HG03139 (cell line): Measurements from ENCODE around the gene EXOC2.

Experiments used
- ATAC-seq: cut with Tn5 transposase; IDR thresholded peaks from one replicate; pipeline ENCODE4 v1.9.1; 2021; ENCODE audit not compliant: unreplicated experiment

EXOC2 gene

DNA sequence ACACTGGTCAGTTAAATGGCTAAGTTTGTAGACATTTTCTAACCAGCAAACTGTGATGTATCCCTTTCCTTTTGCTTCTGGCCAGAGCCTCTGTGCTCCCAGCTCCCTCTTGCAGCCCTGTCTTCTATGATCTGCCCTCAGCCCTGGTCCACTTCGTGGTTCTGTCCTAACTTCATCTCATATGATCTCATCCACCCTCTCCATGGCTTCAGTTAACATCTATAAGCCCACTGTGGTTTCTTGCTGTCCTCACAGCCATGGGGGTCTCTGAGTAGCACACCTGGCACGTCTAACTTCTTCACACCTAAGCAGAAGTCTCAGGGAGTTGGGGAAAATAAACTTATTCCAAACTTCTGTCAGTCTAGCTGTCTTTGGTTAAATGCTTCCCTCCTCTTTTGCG, 219.6 kb downstream of the EXOC2 start:
- no peak for ATAC-seq

DNA sequence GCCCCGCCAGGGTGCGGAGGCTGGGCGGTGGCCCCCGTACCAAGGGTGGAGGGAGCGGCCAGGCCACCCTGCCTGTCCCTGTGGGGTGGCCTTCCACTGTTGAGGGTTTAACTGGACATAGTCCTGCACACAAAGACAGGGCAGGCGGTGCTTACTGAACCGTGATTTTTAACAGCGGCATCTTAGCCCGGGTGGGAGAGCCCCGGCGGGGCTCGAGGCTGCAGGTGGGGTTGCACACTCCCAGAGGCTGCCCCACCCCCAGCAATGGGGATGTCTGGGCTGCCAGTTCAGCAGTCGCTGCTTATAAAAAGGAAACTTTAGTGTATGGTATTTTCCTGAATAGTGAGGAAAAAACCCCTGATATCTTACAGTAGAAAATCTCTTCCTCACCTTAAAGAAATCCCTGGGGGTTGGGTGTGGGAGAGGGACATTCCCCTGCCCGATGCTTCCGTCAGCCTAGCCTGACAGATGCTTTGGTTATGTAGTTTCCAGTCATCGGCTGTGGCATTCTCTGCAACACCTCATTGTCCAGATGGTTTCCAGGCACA, 222.0 kb downstream of the EXOC2 start:
- peak; percentile 45 for ATAC-seq

DNA sequence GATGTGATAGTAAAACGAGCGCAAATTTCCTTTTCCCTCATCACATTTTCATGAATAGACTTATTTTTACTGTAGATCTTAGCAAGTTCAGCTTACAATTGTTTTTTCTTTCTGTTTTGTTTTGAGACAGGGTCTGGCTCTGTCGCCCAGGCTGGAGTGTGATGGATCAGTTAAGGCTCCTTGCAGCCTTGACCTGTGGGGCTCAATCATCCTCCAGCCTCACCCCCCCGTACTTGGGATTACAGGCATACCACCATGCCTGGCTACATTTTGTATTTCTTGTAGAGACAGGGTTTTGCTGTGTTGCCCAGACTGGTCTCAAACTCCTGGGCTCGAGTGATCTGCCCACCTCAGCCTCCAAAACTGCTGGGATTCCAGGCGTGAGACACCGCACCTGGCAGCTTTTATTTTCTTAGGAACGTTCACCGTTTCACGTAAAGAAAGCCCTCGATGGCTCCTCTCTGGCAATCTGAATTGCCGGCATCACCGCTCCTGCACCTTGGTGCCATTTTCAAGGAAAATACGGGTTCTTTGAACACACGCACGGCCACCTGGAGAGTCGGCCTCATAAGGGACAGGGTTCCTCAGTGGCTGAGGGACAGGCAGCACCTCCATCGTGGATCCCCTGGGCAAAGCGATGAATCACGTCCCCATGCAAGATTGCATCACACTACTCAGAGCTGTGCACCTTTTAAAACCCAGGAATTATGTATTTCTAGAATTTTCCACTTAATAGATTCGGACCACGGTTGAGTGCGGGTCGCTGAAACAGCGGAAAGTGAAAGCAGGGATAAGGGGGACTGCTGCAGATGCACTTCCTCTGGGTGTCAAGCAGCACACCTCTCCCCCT, 222.7 kb downstream of the EXOC2 start:
- ATAC-seq, result no peak

GRCh38 chr6:467671-468082, 225.3 kb downstream of the EXOC2 start:
- no peak for ATAC-seq

- no peak for ATAC-seq
These were observed 225.8 kb downstream of the EXOC2 start for GRCh38 chr6:467111-467510.

DNA sequence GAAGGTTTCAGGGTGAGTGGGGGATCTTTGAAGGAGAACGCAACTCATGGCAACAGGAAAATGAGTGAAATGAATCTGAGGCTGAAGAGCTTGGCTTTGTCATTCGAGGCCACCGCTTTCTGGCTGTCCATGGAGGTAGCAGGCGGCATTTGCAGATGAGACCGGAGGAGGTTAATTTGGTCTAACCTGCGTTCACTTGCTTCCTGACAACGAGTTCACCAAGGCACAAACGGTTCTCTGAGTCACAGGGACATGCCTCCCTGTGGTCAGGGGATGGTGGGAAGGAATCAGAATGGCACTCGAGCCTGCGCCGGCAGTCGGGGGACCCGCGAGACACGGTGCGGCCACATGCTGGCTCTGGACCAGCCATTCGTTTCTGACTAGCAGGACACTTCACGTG, 226.4 kb downstream of the EXOC2 start:
- no peak for ATAC-seq

DNA sequence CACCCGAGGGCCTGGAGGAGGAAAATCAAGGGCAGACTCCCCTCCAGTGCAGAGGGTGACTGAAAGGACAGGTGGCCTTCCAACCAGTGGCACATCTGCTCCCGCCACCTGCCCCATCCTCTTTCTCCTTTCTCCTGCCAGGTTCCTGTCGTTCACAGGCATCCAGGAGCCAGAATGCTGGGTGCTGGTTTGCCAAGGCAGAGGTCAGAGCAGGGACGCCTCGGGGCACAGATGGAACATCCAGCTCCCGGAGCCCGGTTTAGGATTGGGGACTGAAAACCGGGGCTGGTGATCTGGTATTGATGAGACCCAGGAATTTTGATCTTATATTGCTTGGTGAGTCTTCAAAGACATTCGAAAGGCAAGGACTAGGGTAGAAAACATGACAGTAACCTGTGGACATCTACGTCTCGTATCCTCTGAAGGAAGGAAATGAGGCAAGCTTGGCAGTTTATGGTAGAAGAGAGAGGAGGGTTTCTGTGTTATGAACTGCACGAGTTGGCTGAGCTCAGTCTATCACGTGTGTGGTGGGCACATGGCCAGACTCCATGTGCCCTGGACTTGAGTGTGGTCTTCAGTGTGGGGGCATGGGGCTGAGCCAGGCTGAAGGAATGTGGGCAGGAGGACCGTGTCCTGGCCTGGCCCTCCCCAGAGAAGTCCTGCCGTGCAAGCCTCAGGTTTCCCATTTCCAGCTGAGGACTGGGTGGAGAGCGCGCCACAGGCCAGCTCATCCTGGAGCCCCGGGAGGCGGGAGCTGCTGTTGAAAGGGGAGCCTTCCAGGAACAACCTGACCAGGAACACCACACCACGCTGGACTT, 227.2 kb downstream of the EXOC2 start:
- no peak for ATAC-seq

DNA sequence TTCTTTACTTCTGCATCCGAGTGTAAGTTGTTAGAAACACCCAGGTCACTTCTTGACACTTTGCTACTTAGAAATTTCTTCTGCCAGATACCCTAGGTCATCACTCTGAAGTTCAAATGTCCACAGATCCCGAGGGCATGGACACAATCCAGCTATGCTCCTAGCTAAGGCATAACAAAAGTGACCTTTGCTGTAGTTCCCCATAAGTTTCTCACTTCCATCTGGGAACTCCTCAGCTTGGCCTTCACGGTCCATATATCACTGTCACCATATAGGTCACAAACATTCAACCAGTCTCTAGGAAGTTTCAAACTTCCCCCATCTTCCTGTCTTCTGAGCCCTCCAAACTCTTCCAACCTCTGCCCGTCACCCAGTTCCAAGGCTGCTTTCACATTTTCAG, 236.1 kb downstream of the EXOC2 start:
- no peak for ATAC-seq

DNA sequence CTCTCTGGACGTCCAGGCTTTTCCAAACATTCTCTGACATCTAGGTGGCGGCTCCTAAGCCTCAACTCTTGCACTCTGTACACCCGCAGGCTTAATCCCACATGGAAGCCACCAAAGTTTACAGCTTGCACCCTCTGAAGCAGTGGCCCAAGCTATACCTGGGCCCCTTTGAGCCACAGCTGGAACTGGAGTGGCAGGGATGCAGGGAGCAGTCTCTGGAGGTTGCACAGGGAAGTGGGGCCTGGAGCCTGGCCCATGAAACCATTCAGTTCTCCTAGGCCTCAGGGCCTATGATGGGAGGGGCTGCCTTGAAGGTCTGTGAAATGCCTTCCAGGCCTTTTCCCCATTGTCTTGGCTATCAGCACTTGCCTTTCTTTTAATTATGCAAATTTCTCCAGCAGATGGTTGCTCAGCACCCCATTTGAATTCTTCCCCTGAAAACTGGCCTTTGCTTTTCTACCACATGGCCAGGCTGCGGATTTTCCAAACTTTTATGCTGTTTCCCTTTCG, 236.5 kb downstream of the EXOC2 start:
- ATAC-seq, result no peak

- ATAC-seq, result no peak
These were observed 237.1 kb downstream of the EXOC2 start for GRCh38 chr6:455835-456234.

GRCh38 chr6:455006-455585, 237.8 kb downstream of the EXOC2 start:
- no peak for ATAC-seq

- no peak for ATAC-seq
These were observed 238.6 kb downstream of the EXOC2 start for GRCh38 chr6:454148-454991.

- ATAC-seq, result no peak
These were observed 239.8 kb downstream of the EXOC2 start for GRCh38 chr6:453152-453551.

GRCh38 chr6:452301-453067, 240.5 kb downstream of the EXOC2 start:
- ATAC-seq, result no peak

GRCh38 chr6:451847-452246, 241.1 kb downstream of the EXOC2 start:
- no peak for ATAC-seq

GRCh38 chr6:451336-451735, 241.6 kb downstream of the EXOC2 start:
- ATAC-seq, result no peak

DNA sequence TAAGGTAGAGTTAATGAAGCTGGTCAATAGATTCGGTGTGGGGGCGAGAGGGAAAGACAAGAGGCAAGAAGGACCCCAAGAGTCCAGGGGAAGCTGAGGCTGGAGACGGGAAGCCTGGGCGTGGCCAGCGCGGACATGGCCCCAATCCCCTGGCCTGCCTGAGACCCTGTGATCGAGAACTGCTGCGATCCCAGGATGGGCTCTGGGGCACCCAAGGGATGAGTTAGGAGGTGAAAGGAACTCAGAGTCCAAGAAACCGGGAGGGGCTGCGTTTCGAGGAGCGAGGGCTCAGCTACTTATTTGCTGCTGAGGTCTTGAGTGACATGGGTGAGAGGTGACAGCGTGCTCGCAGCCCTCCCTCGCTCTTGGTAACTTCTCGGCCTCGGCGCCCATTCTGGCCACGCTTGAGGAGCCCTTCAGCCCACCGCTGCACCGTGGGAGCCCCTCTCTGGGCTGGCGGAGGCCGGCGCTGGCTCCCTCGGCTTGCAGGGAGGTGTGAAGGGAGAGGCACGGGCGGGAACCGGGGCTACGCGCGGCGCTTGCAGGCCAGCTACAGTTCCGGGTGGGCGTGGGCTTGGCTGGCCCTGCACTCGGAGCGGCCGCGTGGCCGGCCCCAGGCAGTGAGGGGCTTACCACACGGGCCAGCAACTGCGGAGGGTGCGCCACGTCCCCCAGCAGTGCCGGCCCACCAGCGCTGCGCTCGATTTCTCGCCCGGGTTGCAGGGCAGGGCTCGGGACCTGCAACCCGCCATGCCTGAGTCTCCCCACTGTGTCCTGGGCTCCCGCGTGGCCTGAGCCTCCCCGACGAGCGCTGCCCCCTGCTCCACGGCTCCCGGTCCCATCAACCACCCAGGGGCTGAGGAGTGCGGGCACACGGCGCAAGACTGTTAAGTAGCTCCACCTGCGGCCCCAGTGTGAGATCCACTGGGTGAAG, 243.2 kb downstream of the EXOC2 start:
- no peak for ATAC-seq

- no peak for ATAC-seq
These were observed 243.9 kb downstream of the EXOC2 start for GRCh38 chr6:449057-449430.
